H1 (cell line): ENCODE results near the gene NUDT3. TPM values are rescaled to one million over a fixed set of nuclear protein-coding genes. Genes with fewer than 3 reads are reported as not detected.

Experiments
- ATF3 ChIP-seq: IDR thresholded peaks from 2 replicates; pipeline ENCODE4 v1.6.1; 2011; ENCODE audit warnings: low read depth, mild to moderate bottlenecking, low read length; ENCODE audit not compliant: insufficient read depth
- BCL11A ChIP-seq, 2 experiments: IDR thresholded peaks; one replicate each; pipeline ENCODE4 v1.6.1; 2011; ENCODE audit warnings: low read depth in 2 of 2, low read length in 2 of 2, mild to moderate bottlenecking in 2 of 2
- CEBPB ChIP-seq: IDR thresholded peaks from 2 replicates; pipeline ENCODE4 v1.6.1; 2012; ENCODE audit warnings: low read depth, low read length
- CHD2 ChIP-seq: IDR thresholded peaks from 2 replicates; pipeline ENCODE4 v1.6.1; 2012; ENCODE audit warnings: low read length, improper control_type of control experiment
- CREB1 ChIP-seq: IDR thresholded peaks from 2 replicates; pipeline ENCODE4 v1.6.1; 2012; ENCODE audit warnings: inconsistent platforms
- CTCF ChIP-seq, 3 experiments: IDR thresholded peaks; 1 replicate in 2 of 3; 2 replicates in 1 of 3; pipeline versions ENCODE4 v1.5.1 to v1.6.1; 2011; ENCODE audit warnings: low read length in 3 of 3, mild to moderate bottlenecking in 3 of 3, inconsistent platforms in 2 of 3, low read depth in 1 of 3, moderate library complexity in 1 of 3; ENCODE audit not compliant: insufficient read depth in 1 of 3; ENCODE audit errors: control extremely low read depth in 1 of 3
- E2F6 ChIP-seq: IDR thresholded peaks from 2 replicates; pipeline ENCODE4 v1.6.1; 2012; ENCODE audit warnings: inconsistent platforms
- JUN ChIP-seq: IDR thresholded peaks from 2 replicates; pipeline ENCODE4 v1.6.1; 2011; ENCODE audit warnings: low read depth, mild to moderate bottlenecking, improper control_type of control experiment, low read length
- RBBP5 ChIP-seq: IDR thresholded peaks from 2 replicates; pipeline ENCODE4 v1.7.1; 2012; ENCODE audit warnings: low read depth, mild to moderate bottlenecking, inconsistent platforms, low read length, moderate library complexity, borderline replicate concordance
- TAF1 ChIP-seq: IDR thresholded peaks from 2 replicates; pipeline ENCODE4 v1.6.1; 2011; ENCODE audit warnings: mild to moderate bottlenecking, low read depth, low read length
- TBP ChIP-seq: IDR thresholded peaks from 2 replicates; pipeline ENCODE4 v1.6.1; 2011; ENCODE audit warnings: low read depth, low read length, improper control_type of control experiment
- TCF12 ChIP-seq: IDR thresholded peaks from 2 replicates; pipeline ENCODE4 v1.6.1; 2011; ENCODE audit warnings: low read depth, mild to moderate bottlenecking, low read length
- TEAD4 ChIP-seq: IDR thresholded peaks from 2 replicates; pipeline ENCODE4 v1.6.1; 2012; ENCODE audit warnings: low read depth, low read length, inconsistent platforms, mixed read lengths
- polyA plus RNA-seq, 7 experiments: library from polyadenylated mRNA; depleted of rRNA in 3 of 7; stranded (reverse) in 5 of 7; unstranded in 2 of 7; fragments of >200 nt in 5 of 7; fragments of 200-250 nt in 2 of 7; gene quantifications; 1 replicate in 5 of 7; 2 replicates in 1 of 7; 4 replicates in 1 of 7; pipeline versions ENCODE4 v1.2.1 to v1.2.3, GENCODE V29; 2011 to 2013; ENCODE audit warnings: missing spikeins in 2 of 7, mixed read lengths in 2 of 7
- total RNA-seq: library from RNA; stranded (reverse); fragmentation: NEBNext Ultra II Directional; extraction: Animal tissue kit (Norgen Biotek cat#: 25700); gene quantifications from 2 replicates; pipeline ENCODE4 v1.2.1, GENCODE V29; 2021

Gene NUDT3
- total and polyA plus RNA-seq, 2 of the 8 experiments (the other 6 are each of a cell fraction or from before 2014, with no cell fraction given): 14.1 to 36.9 TPM

GRCh38 chr6:34237722-34238584, 154.5 kb downstream of the NUDT3 start (continued):
- TF ChIP-seq CTCF (IDR thresholded peaks at IDR 0.05; ENCODE audit: control extremely low read depth in 1 of 3, insufficient read depth in 1 of 3, low read depth in 1 of 3, low read length in 3 of 3): peak in 2 of 3 experiments; percentile 31 to 39; a peak in 3 of 4 replicates
- no peak for TF ChIP-seq TCF12
- TF ChIP-seq CHD2: no peak
- no peak for TF ChIP-seq JUN
- 0 out of 2 replicates have a peak, but pooled peaks have one; percentile 12 for TF ChIP-seq TAF1
- TF ChIP-seq E2F6: peak; percentile 90
- peak; percentile 45; the same call in 1 of the 2 replicates for TF ChIP-seq CREB1
- TF ChIP-seq CEBPB: no peak
- TF ChIP-seq RBBP5: no peak
- no peak for TF ChIP-seq ATF3
- TF ChIP-seq BCL11A (IDR thresholded peaks at IDR 0.05; ENCODE audit: low read depth in 2 of 2, low read length in 2 of 2): no peak
- TF ChIP-seq TEAD4: peak; percentile 11; the same call in 1 of the 2 replicates
- TF ChIP-seq TBP: peak; percentile 14; the same call in 1 of the 2 replicates
